MM.1S (cell line): ENCODE measurements around the gene KCNQ1.
"Not testable (repeated sequence)": the region's sequence is repeated elsewhere in the genome, so short reads cannot be mapped to it uniquely, and the experiment has no call there.

ENCODE experiments used
- DNase-seq: peaks from one replicate; pipeline ENCODE4 v3.0.0-alpha.2; 2015
- H2AFZ ChIP-seq: fragments of 300-600 bp; sonication (generic); 2 replicates; pipeline ENCODE4 v1.6.0; 2016; ENCODE audit warnings: antibody characterized with exemption, low read length
- H3F3A ChIP-seq: fragments of 300-600 bp; sonication (generic); 2 replicates; pipeline ENCODE4 v1.6.1; 2016; ENCODE audit warnings: mild to moderate bottlenecking, antibody characterized with exemption, low read length, moderate library complexity, mixed read lengths; ENCODE audit not compliant: insufficient read depth
- H3K27ac ChIP-seq: fragments of 300-600 bp; sonication (generic); 2 replicates; pipeline ENCODE4 v1.5.1; 2016; ENCODE audit warnings: mild to moderate bottlenecking, low read length
- H3K27me3 ChIP-seq: fragments of 300-600 bp; sonication (generic); replicated peaks from 2 replicates; pipeline ENCODE4 v1.6.0; 2016; ENCODE audit warnings: low read length; ENCODE audit not compliant: insufficient read depth
- H3K36me3 ChIP-seq: fragments of 300-600 bp; sonication (generic); replicated peaks from 2 replicates; pipeline ENCODE4 v1.6.1; 2016; ENCODE audit warnings: mild to moderate bottlenecking, low read length, mixed read lengths; ENCODE audit not compliant: insufficient read depth
- H3K4me1 ChIP-seq: fragments of 300-600 bp; sonication (generic); 2 replicates; pipeline ENCODE4 v1.6.1; 2016; ENCODE audit warnings: low read length, mixed read lengths
- H3K4me2 ChIP-seq: fragments of 300-600 bp; sonication (generic); 2 replicates; pipeline ENCODE4 v1.6.0; 2016; ENCODE audit warnings: low read depth, low read length
- H3K4me3 ChIP-seq: fragments of 300-600 bp; sonication (generic); 2 replicates; pipeline ENCODE4 v1.5.1; 2016; ENCODE audit warnings: low read length, mixed read lengths
- H3K79me2 ChIP-seq: fragments of 300-600 bp; sonication (generic); 2 replicates; pipeline ENCODE4 v1.6.1; 2016; ENCODE audit warnings: mixed run types, low read length, mixed read lengths
- H3K9ac ChIP-seq: fragments of 300-600 bp; sonication (generic); 2 replicates; pipeline ENCODE4 v1.6.1; 2016; ENCODE audit warnings: low read length, mixed read lengths
- H3K9me2 ChIP-seq: fragments of 300-600 bp; sonication (generic); replicated peaks from 2 replicates; pipeline ENCODE4 v1.6.1; 2016; ENCODE audit warnings: mild to moderate bottlenecking, low read length, mixed read lengths; ENCODE audit not compliant: insufficient read depth
- H3K9me3 ChIP-seq: fragments of 300-600 bp; sonication (generic); replicated peaks from 2 replicates; pipeline ENCODE4 v1.6.1; 2016; ENCODE audit warnings: mild to moderate bottlenecking, low read length, mixed read lengths; ENCODE audit not compliant: insufficient read depth
- H4K20me1 ChIP-seq: fragments of 300-600 bp; sonication (generic); 2 replicates; pipeline ENCODE4 v1.6.1; 2016; ENCODE audit warnings: mild to moderate bottlenecking, low read length, moderate library complexity, mixed read lengths; ENCODE audit not compliant: insufficient read depth
- CTCF ChIP-seq: fragments of 300-600 bp; sonication (generic); IDR thresholded peaks from 2 replicates; pipeline ENCODE4 v1.5.1; 2016; ENCODE audit warnings: antibody characterized with exemption, low read length, mixed read lengths
- EZH2 ChIP-seq: fragments of 300-600 bp; sonication (generic); optimal IDR thresholded peaks from 2 replicates; pipeline ENCODE3; 2017; ENCODE audit warnings: low read depth, mild to moderate bottlenecking, antibody characterized with exemption, low read length, mixed read lengths
- EZH2phosphoT487 ChIP-seq: fragments of 300-600 bp; sonication (generic); IDR thresholded peaks from 2 replicates; pipeline ENCODE4 v1.6.1; 2018; ENCODE audit warnings: antibody characterized with exemption, low read length

The KCNQ1 gene

GRCh38 chr11:2630679-2631078 is 185.9 kb downstream of the KCNQ1 start:
- Histone ChIP-seq H3K4me1 (no peaks in the 10 kb centered on the region), H3K36me3 (no peaks in the 10 kb centered on the region; the same call in 1 of the 2 replicates), H3K9ac (no peak overlapping the region), H3K27me3 (no peaks in the 10 kb centered on the region), H3K9me3 (no peaks in the 10 kb centered on the region), H3F3A (no peaks in the 10 kb centered on the region), H3K27ac (no peak overlapping the region), H4K20me1 (no peaks in the 10 kb centered on the region), H3K4me2 (no peak overlapping the region), H3K79me2 (no peaks in the 10 kb centered on the region), H3K9me2 (no peaks in the 10 kb centered on the region), H3K4me3 (no peak overlapping the region), H2AFZ (no peak overlapping the region)
- TF ChIP-seq CTCF = no peak
- no peak for TF ChIP-seq EZH2
- TF ChIP-seq EZH2phosphoT487 = no peak
- DNase-seq = no peak

- H3K9me2 ChIP-seq = no peaks in the 10 kb centered on the region
- DNase-seq = no peak
- no peaks in the 10 kb centered on the region for H3K79me2 ChIP-seq
- no peaks in the 10 kb centered on the region; the same call in 1 of the 2 replicates for H3K36me3 ChIP-seq
- no peaks in the 10 kb centered on the region for H3K9me3 ChIP-seq
- no peaks in the 10 kb centered on the region for H3K27me3 ChIP-seq
- TF ChIP-seq EZH2 = no peak
- no peak for TF ChIP-seq EZH2phosphoT487
- TF ChIP-seq CTCF = no peak
- H2AFZ ChIP-seq = no peak overlapping the region
- no peaks in the 10 kb centered on the region for H3K4me1 ChIP-seq
- no peak overlapping the region for H3K9ac ChIP-seq
- no peak overlapping the region for H3K27ac ChIP-seq
- no peaks in the 10 kb centered on the region for H4K20me1 ChIP-seq
- H3F3A ChIP-seq = no peaks in the 10 kb centered on the region
- H3K4me2 ChIP-seq = no peak overlapping the region
- H3K4me3 ChIP-seq = no peak overlapping the region
These were observed 186.4 kb downstream of the KCNQ1 start for GRCh38 chr11:2631161-2631560.

GRCh38 chr11:2639763-2640162 is 195.0 kb downstream of the KCNQ1 start:
- not testable (repeated sequence) for H3K27me3 ChIP-seq, H3K4me3 ChIP-seq, H3K4me2 ChIP-seq, H3K27ac ChIP-seq, DNase-seq, H3K9me3 ChIP-seq, H3K4me1 ChIP-seq, H3F3A ChIP-seq, H3K79me2 ChIP-seq, H4K20me1 ChIP-seq, H3K9me2 ChIP-seq, H3K9ac ChIP-seq, H3K36me3 ChIP-seq, H2AFZ ChIP-seq

- Histone ChIP-seq H3K27ac (no peak overlapping the region), H3K36me3 (no peaks in the 10 kb centered on the region), H2AFZ (no peak overlapping the region), H3K79me2 (no peaks in the 10 kb centered on the region), H3K27me3 (no peaks in the 10 kb centered on the region), H3K4me2 (no peak overlapping the region), H3F3A (no peaks in the 10 kb centered on the region), H3K4me1 (no peaks in the 10 kb centered on the region), H3K9me2 (no peaks in the 10 kb centered on the region), H3K9ac (no peak overlapping the region), H3K4me3 (no peak overlapping the region), H4K20me1 (no peaks in the 10 kb centered on the region), H3K9me3 (no peaks in the 10 kb centered on the region)
- TF ChIP-seq CTCF = no peak
- no peak for TF ChIP-seq EZH2
- no peak for TF ChIP-seq EZH2phosphoT487
- DNase-seq = no peak
These were observed 196.8 kb downstream of the KCNQ1 start for GRCh38 chr11:2641623-2642022.
